A673 (cell line): Measurements from ENCODE around the gene ACTL8. TPM values are rescaled to one million over a fixed set of nuclear protein-coding genes. Genes with fewer than 3 reads are reported as not detected.

Experiments used
- BruUV-seq: library from RNA; stranded (reverse); fragments of 400-500 nt; replicated peaks from 2 replicates; lab custom pipeline; 2021; lab: Mats Ljungman, UMichigan
- CTCF ChIA-PET: fragments of 300-600 bp; sonication (Branson Sonifier 250); formaldehyde crosslinking; loops from one replicate; lab custom pipeline; 2022; ENCODE audit warnings: antibody characterized with exemption; lab: Charles Lee
- POLR2A ChIA-PET: fragments of 300-600 bp; sonication (Branson Sonifier 250); formaldehyde crosslinking; loops from one replicate; lab custom pipeline; 2022; ENCODE audit warnings: antibody characterized with exemption; ENCODE audit not compliant: low non-redundant PET; lab: Charles Lee
- DNase-seq: peaks from one replicate; pipeline ENCODE4 v3.0.0-alpha.2; 2015; ENCODE audit warnings: low spot score
- H3K27ac ChIP-seq: fragments of 200-600 bp; sonication (generic); 2 replicates; pipeline ENCODE4 v1.5.1; 2016; ENCODE audit warnings: mixed run types, low read depth, mild to moderate bottlenecking, mixed read lengths, antibody characterized with exemption, low read length; ENCODE audit not compliant: poor library complexity, severe bottlenecking
- H3K27me3 ChIP-seq: fragments of 200-600 bp; sonication (generic); replicated peaks from 2 replicates; pipeline ENCODE4 v1.6.1; 2017; ENCODE audit warnings: mixed run types, low read depth, mild to moderate bottlenecking, mixed read lengths, antibody characterized with exemption, low read length; ENCODE audit not compliant: insufficient read depth, poor library complexity
- H3K36me3 ChIP-seq: fragments of 200-600 bp; sonication (generic); 2 replicates; pipeline ENCODE4 v1.6.1; 2016; ENCODE audit warnings: mixed run types, mild to moderate bottlenecking, mixed read lengths, antibody characterized with exemption, low read length; ENCODE audit not compliant: insufficient read depth, poor library complexity, severe bottlenecking
- H3K4me1 ChIP-seq: fragments of 200-600 bp; sonication (generic); 2 replicates; pipeline ENCODE4 v1.6.1; 2017; ENCODE audit warnings: mixed run types, mild to moderate bottlenecking, mixed read lengths, antibody characterized with exemption, low read length; ENCODE audit not compliant: insufficient read depth, poor library complexity, severe bottlenecking
- H3K4me3 ChIP-seq: fragments of 200-600 bp; sonication (generic); 2 replicates; pipeline ENCODE4 v1.5.1; 2016; ENCODE audit warnings: low read depth, mixed run types, mild to moderate bottlenecking, mixed read lengths, low read length; ENCODE audit not compliant: poor library complexity, severe bottlenecking
- H3K9me3 ChIP-seq: fragments of 200-600 bp; sonication (generic); 2 replicates; pipeline ENCODE4 v1.6.1; 2016; ENCODE audit warnings: mixed run types, low read depth, mild to moderate bottlenecking, mixed read lengths, antibody characterized with exemption, low read length; ENCODE audit not compliant: poor library complexity, severe bottlenecking
- EZH2 ChIP-seq: fragments of 200-600 bp; sonication (generic); IDR thresholded peaks from 2 replicates; pipeline ENCODE4 v1.6.1; 2017; ENCODE audit warnings: borderline replicate concordance, low read depth, mild to moderate bottlenecking, mixed read lengths, antibody characterized with exemption, low read length; ENCODE audit not compliant: poor library complexity, severe bottlenecking
- intact Hi-C: fragments of 100-400 bp; cut with micrococcal nuclease; formaldehyde crosslinking; loops from one replicate; pipeline ENCODE4 v1.10.0; 2022; ENCODE audit not compliant: unreplicated experiment
- total RNA-seq: library from RNA; stranded (reverse); gene quantifications from 2 replicates; pipeline ENCODE4 v1.2.3, GENCODE V29; 2021
- TF ChIP-seq, protein P1 (sequence below): fragments of 300-800, 200-600 bp; sonication (generic); conservative IDR thresholded peaks from 2 replicates; pipeline ENCODE4 v1.5.1; 2017; ENCODE audit warnings: low read depth, mild to moderate bottlenecking, antibody characterized with exemption, low read length, moderate library complexity, mixed read lengths

The ACTL8 gene
- total RNA-seq, 1 experiment from 2014 or later, result 0.28 TPM

DNA sequence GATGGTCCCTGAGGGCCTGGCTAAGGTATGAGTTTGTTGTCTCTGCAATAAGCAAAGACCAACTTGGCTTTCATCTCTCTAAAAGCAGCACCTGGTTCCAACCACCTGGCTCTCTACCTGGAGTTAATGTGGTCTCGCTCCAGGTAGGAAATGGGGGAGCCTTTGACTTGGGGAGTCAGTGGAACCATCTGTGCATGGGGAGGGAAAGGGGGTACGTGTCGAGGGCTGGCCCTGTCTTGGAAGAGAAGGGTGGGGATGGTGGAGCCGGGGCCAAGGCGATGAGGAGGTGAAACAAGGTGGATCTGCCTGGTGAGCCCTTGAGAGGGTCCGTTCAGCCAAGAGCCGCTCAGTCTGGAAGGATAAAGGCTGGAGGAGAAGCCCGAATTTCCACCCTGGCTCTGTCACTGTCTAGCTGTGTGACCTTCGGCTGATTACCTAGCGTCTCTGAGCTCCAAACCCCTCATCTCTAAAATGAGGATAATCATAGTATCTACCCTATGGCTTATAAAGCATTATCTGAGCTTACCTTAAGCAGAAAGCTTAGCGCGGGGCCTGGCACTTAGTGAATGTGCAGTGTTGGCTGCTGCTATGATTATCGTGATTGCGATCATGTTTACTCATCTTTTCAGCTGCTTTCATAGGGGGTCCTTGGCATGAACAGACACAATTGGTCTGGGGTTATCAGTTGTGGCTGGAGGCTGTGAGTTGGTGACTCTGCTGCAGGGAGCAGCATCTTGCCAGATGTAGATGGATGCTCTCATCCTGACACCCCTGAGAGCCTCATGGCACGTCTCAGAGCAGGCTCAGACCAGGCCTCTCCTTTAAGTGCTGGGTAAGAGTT, 78.7 kb downstream of the ACTL8 start:
- Histone ChIP-seq H3K4me1 (no peaks in the 10 kb centered on the region), H3K9me3 (no peaks in the 10 kb centered on the region), H3K27me3 (peaks cover 7% of the 10 kb centered on the region), H3K4me3 (no peak overlapping the region), H3K36me3 (no peaks in the 10 kb centered on the region), H3K27ac (no peak overlapping the region)
- CTCF ChIA-PET, result interaction anchor here (0.6 to 1.0 kb wide), 2 partner anchors 9 to 251 kb away, joined by 3 read pairs; no protein-coding TSS in a partner anchor
- no TSS peak for BruUV-seq
- intact Hi-C loops, result no loop called here
- POLR2A ChIA-PET, result no interaction called here
- no peak for DNase-seq
- TF ChIP-seq EZH2, result no peak
- TF ChIP-seq, protein P1, sequence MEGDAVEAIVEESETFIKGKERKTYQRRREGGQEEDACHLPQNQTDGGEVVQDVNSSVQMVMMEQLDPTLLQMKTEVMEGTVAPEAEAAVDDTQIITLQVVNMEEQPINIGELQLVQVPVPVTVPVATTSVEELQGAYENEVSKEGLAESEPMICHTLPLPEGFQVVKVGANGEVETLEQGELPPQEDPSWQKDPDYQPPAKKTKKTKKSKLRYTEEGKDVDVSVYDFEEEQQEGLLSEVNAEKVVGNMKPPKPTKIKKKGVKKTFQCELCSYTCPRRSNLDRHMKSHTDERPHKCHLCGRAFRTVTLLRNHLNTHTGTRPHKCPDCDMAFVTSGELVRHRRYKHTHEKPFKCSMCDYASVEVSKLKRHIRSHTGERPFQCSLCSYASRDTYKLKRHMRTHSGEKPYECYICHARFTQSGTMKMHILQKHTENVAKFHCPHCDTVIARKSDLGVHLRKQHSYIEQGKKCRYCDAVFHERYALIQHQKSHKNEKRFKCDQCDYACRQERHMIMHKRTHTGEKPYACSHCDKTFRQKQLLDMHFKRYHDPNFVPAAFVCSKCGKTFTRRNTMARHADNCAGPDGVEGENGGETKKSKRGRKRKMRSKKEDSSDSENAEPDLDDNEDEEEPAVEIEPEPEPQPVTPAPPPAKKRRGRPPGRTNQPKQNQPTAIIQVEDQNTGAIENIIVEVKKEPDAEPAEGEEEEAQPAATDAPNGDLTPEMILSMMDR, result no peak

DNA sequence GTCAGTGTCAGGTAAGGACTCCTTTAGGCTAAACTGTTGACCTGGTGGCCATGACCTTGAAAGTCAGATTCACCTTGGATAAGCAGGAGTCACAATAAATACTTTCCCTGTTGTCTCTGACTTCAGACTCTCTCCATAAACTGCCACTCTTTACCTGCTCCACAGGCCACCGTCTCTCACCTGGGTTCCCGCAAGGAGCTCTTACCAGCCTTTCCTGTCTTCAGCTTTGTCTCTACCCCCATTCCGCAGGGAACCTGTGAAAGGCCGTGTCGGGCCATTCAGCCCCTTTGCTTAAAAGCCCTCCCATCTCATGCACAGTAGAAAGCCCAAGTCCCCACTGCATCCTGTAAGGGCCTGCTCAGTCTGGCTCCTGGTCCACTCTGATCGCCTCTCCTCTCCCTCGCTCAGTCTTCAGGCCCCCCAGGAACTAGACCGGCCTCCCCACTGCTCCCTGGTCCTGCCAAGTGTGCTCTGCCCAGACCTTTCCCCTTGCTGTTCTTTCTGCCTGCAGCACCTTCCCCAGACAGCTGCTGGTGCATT, 79.5 kb downstream of the ACTL8 start:
- POLR2A ChIA-PET, result no interaction called here
- CTCF ChIA-PET, result interaction anchor here (1.0 kb wide), 1 partner anchor 9 kb away, joined by 3 read pairs; no protein-coding TSS in a partner anchor
- BruUV-seq, result no TSS peak
- Histone ChIP-seq H3K27ac (no peak overlapping the region), H3K27me3 (peaks cover 7% of the 10 kb centered on the region), H3K4me3 (no peak overlapping the region), H3K36me3 (no peaks in the 10 kb centered on the region), H3K9me3 (no peaks in the 10 kb centered on the region), H3K4me1 (no peaks in the 10 kb centered on the region)
- DNase-seq, result no peak
- TF ChIP-seq EZH2, result no peak
- TF ChIP-seq, protein P1, result no peak
- intact Hi-C loops, result no loop called here

DNA sequence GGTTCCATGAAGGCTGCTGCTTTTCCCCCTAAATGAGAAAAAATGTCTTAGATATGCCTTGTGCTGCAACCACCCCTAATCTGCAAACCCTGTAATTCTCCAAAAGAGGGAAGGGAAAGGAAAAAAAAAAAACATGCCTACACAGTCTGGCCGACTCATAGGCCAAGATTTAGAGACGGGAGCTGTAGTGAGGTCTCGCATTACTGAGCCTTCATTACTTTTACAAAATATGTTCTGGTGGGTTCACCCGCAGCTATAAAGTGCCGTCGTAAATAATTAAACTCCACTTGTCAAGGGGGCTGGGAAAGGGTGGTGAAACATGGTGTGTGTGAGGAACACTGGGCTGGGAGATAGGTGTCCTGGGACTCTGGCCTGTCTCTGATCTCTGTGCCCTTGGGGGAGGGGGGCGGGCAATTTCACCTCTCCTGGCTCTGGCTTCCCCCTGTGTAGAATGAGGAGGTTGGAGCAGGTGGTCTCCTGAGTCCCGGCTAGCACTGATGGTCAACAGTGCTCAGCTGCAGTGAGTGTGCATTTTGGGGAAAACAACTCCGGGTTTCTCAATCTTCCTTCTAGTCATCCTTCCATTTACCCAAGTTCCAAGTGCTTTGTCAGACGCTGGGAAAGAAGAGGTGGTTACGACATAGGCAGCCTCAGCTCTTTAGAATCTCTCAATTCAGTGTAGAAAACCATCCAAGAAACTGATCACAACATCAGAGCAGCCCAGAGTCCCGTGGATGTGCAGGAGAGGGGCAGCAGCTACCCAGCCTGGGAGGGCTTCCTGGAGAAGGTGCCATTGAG, 82.3 kb downstream of the ACTL8 start:
- POLR2A ChIA-PET, result no interaction called here
- no peak overlapping the region for H3K4me3 ChIP-seq
- H3K9me3 ChIP-seq, result no peaks in the 10 kb centered on the region
- H3K27ac ChIP-seq, result no peak overlapping the region
- intact Hi-C loops, result no loop called here
- TF ChIP-seq, protein P1, result no peak
- no peak for TF ChIP-seq EZH2
- H3K4me1 ChIP-seq, result no peaks in the 10 kb centered on the region
- DNase-seq, result no peak
- no TSS peak for BruUV-seq
- H3K27me3 ChIP-seq, result peaks cover 7% of the 10 kb centered on the region
- H3K36me3 ChIP-seq, result no peaks in the 10 kb centered on the region
- CTCF ChIA-PET, result no interaction called here
